GM21576 (cell line): ENCODE measurements around the gene NDUFB7.
A peak's percentile ranks its signal among the peaks of the same experiment; 100 is the strongest.
"Not testable (repeated sequence)": the region's sequence is repeated elsewhere in the genome, so short reads cannot be mapped to it uniquely, and the experiment has no call there.

Source experiments
- ATAC-seq: cut with Tn5 transposase; IDR thresholded peaks from one replicate; pipeline ENCODE4 v1.9.1; 2021; ENCODE audit warnings: mild to moderate bottlenecking, moderate library complexity; ENCODE audit not compliant: unreplicated experiment

Gene NDUFB7

DNA sequence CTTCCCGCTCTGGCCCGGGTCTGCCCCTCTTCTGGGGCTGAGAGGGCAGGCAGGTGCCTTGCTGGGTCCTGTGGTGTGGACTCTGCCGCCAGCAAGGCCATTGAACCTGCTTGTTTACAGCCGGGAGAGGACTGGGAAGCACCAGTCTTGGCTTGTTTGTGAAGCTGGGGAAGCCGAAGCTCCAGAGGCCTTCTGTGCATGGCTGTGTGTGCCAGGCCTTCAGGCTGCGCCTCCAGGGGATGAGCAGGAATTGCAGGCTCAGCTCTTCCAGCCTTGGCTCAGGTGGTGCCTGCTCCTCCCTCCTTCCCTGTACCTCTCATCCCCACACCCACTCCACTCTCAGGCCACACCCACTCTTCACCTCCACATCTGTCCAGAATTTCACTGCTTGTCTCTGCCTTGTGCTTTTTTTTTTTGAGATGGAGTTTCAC lies 17.5 kb downstream of the NDUFB7 start:
- no peak for ATAC-seq

DNA sequence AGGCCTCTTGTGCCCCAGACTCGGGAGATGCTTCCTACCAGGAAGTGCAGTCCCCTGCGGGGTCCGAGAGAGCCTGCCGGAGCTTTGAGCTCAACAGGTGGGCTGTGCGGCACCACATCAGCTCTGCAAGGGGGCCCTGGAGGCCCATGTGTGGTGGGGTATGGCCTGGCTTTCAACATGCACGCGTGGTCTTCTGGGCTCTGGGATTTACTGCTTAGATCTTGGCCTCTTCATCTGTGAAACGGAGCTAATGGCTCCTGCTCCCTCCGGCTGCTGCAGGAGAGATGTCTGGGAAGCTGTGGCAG lies 18.0 kb downstream of the NDUFB7 start:
- ATAC-seq = no peak

DNA sequence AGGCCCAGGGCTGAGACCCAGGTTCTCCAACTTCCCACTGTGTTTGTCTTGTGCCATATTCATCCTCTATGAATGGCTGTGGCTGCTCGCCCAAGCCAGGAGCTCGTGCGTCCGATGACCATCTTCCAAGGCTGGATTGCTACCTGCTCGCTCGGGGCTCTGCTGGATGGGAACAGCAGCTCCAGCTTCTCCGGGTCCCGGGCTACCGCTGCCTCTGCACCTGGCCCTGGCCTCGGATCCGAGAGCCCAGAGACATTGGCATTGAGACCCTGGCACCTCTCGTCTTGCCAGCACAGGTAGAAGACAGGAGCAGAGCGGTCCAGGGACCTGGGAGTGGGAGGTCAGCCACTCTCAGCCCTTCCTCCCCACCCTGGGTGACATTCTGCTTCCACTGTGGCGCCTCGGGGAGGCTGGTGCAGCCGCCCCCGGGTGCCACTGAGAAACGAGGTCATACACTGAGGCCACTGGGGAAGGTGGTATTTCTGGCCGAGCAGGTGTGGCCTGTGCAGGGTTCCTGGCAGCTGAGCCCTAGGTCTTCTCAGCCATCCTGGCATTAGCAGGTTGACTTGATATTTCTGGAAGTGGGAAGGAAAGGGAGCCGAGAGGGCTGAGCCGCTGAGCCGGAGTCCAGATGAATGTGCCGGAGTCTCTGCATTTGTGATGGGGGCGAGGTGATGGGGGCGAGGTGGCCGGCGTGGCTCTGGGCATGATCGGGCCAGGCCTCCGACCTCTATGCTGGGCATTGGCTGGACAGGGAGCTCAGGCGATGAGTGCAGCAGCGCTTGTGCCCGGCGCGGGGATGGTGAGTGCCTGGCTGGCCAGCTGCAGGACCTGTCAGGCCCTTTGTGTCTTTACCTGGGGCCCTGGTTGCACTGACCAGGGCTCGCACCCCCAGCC lies 18.6 kb downstream of the NDUFB7 start:
- no peak for ATAC-seq

DNA sequence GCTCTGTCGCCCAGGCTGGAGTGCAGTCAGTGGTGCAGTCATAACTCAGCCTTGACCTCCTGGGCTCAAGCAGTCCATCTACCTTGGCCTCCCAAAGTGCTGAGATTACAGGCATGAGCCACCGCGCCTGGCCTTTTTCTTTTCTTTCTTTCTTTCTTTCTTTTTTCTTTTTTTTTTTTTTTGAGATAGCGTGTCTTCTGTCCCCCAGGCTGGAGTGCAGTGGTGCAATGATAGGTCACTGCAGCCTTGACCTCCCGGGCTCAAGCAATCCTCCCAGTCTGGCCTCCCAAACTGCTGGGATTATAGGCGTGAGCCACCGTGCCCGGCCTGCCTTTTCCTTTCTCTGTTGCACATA lies 19.9 kb downstream of the NDUFB7 start:
- ATAC-seq = not testable (repeated sequence)

DNA sequence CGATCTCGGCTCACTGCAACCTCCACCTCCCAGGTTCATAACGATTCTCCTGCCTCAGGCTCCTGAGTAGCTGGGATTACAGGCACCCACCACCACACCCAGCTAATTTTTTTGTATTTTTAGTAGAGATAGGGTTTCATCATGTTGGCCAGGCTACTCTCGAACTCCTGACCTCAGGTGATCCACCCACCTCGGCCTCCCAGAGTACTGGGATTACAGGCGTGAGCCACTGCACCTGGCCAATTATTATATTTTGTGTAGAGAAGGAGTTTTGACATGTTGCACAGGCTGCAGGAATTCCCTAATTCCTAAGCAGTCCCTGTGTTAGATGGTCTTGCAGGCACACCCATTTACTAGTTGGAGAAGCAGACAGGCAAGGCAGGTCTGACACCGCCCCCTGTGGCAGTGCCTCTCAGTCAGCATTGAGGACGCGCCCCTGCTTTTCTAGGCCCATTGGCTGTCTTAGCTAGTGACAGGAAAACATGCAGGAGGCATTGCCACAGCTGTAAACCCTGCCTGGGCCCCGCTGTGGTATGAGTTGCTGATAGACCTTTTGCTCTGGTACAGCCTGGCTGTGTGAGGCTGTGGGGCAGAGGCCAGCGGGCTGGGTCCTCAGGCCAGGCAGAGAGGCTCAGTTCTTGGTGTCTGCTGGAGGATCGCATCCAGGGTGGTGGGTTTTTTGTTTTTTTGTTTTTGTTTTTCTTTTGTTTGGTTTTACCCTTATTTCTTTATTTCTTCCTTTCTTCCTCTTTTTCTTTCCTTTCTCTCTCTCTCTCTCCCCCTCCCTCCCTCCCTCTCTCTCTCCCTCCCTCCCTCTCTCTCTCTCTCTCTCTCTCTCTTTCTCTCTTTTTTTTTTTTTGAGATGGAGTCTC lies 20.5 kb downstream of the NDUFB7 start:
- not testable (repeated sequence) for ATAC-seq

DNA sequence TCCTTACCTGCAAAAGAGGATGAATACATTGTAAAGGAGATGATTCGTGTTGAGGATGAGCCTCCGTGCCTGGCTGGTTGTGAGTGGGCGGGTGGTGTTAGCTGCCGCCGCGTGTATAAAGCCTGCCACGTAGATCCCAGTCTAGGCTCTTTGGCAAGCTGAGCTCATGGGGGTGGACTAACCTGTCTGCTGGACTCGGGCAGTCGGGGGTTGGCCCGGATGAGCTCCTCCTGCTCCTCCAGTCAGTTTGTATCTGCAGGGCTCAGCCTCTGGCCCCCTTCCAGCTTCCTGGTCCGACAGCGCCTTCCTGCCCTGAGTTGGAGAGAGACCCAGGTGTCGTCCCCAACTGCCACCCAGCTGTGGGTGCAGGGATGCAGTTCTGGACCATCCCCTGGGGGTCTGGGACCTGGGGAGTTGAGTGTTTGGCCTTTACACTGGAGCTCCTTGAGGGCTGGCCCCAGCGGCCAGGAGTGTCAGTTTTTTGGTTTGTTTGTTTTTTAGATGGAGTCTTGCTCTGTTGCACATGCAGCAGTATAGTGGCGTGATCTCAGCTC lies 21.6 kb downstream of the NDUFB7 start:
- no peak for ATAC-seq

DNA sequence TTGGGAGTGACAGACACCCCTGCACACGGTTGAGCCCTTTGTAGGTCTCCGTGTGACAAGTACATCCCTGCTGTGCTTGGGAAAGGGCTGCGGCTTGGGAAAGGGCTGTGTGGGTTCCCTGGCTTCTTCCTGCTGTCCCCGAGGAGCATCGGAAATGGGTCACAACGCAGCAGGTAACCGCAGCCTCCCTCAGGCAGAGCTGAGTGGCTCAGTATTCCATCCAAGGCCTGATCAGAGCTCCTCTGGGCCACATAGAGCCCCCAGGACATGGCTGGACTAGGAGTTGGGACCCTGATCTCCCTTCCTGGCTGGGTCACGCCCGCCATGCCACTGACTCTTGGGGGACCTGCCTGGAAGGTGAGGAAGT lies 26.2 kb downstream of the NDUFB7 start:
- ATAC-seq = no peak

DNA sequence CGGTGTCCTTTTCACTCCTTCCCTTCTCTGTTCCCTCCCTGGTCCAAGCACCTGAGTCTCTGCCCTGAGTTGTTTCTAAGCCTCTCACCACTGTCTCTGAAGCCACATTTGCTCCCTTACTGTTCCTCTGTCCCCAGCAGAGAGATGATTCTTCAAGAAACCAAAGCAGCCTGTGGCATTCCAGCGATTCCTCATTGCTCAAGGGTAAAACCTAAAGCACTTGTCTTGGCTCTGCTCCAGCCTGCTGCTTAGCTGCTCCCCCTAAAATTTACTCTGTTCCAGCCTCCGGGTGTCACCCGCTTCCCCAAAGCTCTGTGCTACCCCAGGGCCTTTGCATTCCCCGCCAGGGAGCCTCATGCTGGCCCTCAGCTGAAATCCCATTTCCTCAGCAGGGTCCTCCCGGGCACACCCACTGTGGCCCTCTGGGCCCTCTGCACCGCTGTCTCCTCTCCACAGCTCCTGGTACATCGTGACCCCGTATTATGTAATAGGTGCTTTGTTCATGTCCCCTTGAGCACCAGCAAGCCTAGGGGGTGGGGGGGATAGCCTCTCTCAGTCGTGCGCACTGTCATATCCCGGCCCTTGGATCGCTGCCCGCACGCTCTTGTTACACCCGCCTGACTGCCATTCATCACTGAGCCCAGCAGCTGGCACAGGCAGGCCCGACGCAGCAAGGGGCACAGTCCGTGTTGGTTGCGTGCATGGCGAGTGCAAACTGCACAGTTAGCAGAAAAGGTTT lies 26.7 kb downstream of the NDUFB7 start:
- ATAC-seq = no peak

DNA sequence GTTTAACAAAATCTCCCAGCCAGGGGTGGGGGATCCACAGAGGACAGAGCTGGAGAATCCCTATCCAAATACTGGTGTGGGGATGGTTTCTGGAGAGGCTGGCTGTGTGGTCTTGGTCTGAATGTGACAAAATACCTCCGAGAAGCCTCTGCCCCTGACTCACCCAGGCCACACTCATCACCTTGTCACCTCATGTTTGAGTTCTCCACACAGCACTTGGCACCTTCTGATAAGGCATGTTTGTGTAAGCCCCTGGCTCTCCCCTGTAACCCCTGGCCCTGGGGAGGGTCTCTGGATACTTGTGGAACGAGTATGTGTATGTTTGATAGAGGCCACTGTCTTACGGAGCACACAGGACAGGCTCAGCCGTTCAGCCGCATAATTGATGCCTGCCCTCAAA lies 27.8 kb downstream of the NDUFB7 start:
- ATAC-seq = no peak

DNA sequence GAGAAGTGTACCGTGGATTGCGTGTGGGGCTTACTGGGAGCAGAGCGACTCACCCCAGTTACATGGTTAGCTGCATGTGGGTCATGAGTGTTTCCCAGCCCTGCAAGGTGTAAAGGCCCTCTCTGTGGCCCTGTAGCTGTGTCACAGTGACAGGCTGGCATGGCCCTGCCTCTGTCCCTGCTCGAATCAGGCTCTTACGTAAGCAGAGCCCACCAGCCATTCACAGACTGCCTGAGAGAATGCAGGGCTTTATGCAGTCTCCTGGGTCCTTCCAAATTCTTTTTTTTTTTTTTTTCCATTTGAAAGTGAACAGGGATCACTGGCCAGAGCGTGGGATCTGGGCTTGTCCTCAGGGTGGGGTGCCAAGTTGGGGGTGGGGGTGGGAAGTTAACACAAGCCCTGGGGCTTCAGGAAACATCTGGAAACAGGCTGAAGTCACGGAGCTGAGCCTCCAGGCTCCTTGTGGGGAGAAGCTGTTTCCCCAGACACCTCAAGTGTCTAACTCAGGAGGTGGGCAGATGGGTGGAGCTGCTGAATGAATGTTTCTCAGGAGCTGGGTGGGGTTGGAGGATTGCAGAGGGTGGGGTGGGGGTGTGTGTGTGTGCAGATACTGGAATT lies 29.0 kb downstream of the NDUFB7 start:
- no peak for ATAC-seq

DNA sequence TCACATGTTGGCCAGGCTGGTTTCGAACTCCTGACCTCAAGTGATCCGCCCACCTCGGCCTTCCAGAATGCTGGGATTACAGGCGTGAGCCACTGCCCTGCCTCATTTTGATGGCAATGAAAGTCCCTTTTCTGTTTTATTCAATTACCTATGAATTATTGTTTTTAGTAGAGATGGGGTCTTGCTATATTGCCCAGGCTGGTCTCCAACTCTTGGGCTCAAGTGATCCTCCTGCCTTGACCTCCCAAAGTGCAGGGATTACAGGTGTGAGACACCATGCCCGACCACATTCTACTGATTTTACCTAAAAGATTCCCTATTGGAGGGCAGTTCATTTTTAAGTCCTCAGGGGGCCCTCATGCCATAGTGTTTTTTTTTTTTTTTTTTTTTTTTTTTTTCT lies 29.9 kb downstream of the NDUFB7 start:
- ATAC-seq = not testable (repeated sequence)

DNA sequence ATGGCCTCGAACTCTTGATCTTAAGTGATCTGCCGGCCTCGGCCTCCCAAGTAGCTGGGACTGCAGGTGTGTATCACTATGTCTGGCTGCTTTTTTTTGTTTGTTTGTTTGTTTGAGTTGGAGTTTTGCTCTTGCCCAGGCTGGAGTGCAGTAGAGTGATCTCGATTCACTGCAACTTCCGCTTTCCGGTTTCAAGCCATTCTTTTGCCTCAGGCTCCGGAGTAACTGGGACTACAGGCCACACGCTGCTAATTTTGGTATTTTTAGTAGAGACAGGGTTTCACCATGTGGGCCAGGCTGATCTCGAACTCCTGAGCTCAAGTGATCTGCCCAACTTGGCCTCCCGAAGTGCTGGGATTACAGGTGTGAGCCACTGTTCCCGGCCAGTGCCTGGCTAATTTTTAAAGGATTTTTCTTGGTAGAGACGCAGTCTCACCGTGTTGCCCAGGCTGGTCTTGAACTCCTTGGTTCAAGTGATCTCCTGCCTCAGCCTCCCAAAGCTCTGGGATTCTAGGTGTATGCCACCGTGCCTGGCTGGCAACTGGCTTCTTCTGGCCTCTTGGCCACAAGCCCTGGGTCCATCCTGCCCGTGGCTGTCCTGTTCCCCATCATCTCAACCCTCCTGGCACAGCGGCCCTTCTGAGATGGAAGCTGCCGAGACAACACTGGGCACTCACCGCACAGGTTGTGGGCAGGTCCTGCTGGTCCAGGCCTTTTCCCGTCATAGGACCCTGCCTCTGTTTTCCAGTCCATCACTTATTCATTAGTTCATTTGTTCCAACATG lies 30.9 kb downstream of the NDUFB7 start:
- ATAC-seq = no peak

DNA sequence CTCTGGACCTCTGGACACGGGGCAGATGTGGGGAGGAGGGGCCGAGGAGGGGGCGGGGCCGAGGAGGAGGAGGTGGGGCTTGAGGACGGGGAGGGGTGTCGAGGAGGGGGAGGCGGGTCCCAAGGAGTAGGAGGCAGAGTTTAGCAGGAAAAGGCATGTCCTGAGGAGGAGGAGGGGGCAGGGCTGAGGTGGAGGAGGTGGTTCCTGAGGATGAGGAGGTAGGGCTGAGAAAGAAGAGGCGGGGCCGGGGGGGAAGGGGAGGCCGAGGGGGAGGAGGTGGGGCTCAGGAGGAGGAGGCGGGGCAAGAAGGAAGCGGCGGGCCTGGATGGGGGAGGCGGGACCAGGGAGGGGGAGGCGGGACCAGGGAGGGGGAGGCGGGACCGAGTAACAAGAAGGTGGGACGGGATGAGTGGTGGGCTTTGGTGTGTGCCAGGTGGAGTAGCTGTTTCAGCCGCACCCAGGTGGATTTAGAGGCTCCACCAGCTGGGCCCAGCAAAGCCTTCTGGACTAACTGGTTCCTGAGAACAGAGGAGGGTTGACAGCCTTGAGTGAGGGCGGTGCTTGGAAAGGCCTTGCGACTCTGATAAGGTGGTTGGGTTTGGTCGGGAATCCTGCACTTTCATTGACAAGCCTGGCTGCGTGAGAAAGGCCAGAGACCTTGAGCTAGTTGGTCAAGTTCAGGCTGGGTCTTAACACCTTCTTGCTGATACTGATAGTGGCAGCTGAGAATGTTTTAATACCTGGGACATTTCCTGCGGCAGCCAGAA lies 34.8 kb downstream of the NDUFB7 start:
- ATAC-seq = no peak

DNA sequence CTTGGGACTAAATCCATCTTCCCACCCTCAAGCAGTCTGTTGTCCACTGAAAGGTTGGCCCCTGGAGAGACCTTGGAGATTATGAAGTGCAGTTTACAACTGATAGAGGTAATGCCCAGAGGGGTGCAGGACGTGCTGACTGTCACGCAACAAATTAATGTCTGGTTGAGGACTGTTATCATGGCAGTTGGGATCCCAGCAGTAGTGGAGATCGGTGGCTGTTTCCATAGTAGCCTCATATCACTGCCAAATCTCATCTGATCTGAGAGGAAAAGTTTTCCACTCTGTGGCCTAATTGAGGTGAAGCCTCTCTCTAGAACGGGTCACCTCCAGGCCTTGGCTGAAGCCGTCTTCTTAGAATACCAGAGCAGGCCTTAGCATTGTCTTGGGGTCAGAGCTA lies 38.4 kb downstream of the NDUFB7 start:
- ATAC-seq = no peak

DNA sequence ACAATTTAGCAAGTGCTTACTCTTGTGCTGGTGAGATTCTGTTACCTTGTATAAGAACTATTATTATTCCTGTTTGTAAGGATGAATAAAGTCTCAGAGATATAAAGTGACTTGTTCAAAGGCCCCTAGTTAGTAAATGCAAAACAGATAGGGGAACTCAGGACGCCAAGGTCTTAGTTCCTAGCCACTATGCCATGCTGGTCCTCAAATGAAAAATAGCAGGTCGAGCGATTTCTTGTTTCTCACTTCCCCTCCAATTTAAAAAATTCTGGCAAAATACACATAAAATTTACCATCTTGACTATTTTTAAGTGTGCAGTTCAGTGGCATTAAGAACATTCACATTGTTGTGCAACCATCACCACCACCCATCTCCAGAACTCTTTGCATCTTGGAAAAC lies 41.4 kb downstream of the NDUFB7 start:
- no peak for ATAC-seq

DNA sequence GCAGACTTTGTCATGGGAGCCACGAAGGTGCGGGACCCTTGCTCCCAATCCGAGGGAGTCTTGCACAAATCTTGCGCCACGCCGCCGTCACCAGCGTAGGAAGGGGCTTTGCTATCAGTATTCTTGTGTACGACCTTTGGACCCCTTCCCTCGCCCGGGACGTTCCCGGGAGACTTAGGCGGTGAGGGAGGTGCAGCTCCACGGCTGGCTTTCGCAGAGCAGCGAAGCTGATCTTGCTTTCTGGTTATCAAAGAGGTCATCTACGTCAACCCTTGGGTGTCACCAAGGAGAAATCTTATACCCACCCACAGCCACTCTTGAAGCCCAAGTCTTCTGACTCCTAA lies 41.9 kb downstream of the NDUFB7 start:
- ATAC-seq = no peak

DNA sequence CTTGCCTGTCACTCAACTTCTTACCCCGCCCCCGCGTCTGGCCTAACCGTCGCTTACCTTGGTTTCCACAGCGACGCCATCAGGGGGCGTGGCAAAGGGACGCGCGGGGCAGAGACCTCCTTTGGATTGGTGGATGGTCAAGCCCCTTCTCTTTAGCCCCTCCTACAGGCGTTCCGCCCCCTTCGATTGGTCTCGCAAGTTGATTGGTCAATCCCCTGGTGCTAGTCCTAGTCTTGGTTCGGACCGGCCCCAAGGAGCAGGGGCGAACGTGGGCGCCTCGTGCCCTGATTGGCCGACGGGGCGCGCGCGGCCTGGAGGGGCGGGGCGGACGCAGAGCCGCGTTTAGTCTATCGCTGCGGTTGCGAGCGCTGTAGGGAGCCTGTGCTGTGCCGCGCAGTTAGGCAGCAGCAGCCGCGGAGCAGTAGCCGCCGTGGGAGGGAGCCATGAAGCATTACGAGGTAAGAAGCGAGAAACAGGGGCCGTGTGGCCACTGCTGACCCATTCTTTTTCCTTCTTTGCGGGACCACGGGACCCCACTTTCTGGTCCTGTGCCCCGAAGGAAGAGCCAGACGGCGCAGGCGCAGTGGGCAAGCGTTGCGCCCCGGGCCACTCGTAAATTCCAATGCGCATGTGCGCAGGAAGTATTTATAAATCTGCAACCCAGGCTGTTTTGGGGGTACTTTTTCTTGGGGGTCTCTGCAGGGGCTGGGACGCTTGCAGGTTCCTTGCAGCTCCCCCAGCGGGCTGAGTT lies 42.4 kb downstream of the NDUFB7 start, which contains the start of gene TECR:
TSS of gene TECR (plus strand) at position 341 of the 751 bp plus-strand sequence. CDS start at position 444, 103 bp downstream.
- peak; percentile 95 for ATAC-seq

DNA sequence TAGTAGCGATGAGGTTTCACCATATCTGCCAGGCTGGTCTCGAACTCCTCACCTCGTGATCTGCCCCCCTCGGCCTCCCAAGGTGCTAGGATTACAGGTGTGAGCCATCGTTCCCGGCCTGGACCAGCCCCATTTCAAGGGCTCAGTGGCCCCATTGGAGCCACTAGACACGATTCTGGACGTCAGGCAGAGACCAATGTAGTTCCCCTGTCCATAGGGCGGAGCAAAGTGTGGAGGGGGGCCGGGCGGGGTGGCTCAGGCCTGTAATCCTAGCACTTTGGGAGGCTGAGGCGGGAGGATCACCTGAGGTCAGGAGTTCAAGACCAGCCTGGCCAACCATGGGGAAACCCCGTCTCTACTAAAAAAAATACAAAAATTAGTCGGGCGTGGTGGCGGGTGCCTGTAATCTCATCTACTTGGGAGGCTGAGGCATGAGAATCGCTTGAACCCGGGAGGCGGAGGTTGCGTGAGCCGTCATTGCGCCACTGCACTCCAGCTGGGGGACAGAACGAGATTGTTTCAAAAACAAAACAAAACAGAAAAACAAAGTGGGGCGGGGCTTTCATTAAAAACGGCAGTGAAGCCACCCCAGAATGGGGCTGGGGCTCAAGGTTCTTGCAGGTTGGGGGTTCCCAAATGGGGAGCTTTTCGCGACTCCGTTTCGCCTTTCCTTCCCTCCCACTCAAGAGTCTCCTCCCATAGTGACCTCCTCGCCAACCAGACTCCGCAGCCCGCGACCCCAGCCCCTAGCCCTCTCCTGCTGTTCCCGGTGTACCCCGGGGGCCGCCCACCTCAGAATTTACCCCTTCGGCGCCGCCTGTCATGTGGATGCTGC lies 43.2 kb downstream of the NDUFB7 start:
- ATAC-seq = no peak
